ENCODE results near the gene CHRDL1.
"Not testable (repeated sequence)": the region's sequence is repeated elsewhere in the genome, so short reads cannot be mapped to it uniquely, and the experiment has no call there.

The CHRDL1 gene, protein sequence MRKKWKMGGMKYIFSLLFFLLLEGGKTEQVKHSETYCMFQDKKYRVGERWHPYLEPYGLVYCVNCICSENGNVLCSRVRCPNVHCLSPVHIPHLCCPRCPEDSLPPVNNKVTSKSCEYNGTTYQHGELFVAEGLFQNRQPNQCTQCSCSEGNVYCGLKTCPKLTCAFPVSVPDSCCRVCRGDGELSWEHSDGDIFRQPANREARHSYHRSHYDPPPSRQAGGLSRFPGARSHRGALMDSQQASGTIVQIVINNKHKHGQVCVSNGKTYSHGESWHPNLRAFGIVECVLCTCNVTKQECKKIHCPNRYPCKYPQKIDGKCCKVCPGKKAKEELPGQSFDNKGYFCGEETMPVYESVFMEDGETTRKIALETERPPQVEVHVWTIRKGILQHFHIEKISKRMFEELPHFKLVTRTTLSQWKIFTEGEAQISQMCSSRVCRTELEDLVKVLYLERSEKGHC

DNA sequence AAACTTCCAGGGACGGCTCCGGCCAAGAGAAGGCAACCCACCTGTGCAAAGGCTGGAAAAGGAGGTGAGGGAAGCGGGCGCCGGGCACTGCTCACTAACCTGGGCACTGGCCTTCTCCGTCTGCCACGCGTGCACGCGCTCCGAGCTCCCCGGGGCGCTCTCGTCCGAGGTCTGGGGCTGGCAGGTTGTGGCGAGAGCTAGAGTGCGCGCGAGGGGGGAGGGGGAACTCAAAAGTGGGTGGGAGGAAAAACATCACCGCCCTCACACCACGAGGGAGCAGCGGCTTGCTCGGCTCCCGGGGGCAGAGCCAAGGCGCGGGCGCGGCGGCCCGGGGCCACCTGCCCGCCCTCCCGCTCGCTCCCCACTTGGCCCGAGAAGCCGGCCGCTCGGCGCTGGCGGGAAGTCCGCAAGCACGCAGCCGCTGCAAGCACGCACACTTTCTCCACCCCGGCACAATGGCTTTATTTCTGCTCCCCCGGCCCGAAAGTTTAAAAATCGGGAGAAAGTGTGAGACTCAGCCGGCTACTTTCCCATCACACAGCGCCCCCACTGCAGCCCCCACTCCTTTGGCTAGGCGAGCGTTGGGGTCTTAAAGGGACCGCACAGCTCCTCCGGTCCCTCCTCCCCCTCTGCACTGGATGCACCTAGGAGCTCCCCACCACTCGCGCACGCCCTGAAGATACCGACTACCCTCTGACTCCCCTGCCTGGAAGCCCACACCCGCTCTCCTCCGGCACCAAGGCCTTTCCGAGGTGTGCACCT, at the start of gene CHRDL1:
TSS of gene CHRDL1 (minus strand) at position 173 of the 762 bp plus-strand sequence. CDS start 3,636 bp downstream, outside the sequence.
- no peak for DNase-seq (ENCODE audit: low read depth)
- no peak within 1 kb of the TSS for H3K4me3 ChIP-seq (ENCODE audit: low read depth, low read length)
- TF ChIP-seq, protein P1, sequence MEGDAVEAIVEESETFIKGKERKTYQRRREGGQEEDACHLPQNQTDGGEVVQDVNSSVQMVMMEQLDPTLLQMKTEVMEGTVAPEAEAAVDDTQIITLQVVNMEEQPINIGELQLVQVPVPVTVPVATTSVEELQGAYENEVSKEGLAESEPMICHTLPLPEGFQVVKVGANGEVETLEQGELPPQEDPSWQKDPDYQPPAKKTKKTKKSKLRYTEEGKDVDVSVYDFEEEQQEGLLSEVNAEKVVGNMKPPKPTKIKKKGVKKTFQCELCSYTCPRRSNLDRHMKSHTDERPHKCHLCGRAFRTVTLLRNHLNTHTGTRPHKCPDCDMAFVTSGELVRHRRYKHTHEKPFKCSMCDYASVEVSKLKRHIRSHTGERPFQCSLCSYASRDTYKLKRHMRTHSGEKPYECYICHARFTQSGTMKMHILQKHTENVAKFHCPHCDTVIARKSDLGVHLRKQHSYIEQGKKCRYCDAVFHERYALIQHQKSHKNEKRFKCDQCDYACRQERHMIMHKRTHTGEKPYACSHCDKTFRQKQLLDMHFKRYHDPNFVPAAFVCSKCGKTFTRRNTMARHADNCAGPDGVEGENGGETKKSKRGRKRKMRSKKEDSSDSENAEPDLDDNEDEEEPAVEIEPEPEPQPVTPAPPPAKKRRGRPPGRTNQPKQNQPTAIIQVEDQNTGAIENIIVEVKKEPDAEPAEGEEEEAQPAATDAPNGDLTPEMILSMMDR (IDR thresholded peaks at IDR 0.05; ENCODE audit: low read depth, low read length, missing control alignments) = no peak

DNA sequence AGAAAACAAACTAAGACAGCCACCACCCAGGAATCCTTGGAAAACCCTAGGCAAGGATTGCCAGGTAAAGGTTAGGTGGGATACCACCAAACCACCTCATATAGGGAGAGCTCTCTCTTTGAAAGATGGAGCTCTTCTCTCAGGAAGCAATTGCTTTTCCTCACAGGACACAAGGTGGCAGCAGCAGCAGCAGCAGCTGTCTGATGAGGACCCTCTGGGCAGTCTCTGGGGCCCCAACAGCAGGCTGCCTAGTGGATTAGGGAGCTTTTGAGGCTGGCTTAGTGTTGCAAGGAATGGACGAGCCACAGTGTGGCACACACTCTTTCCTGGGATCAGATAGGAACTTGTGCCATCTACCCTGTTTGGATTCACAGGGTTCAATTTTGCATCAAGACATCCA, 41.4 kb upstream of the CHRDL1 start:
- TF ChIP-seq, protein P1 (IDR thresholded peaks at IDR 0.05; ENCODE audit: low read depth, low read length, missing control alignments) = peak; percentile 4
- no peak for DNase-seq (ENCODE audit: low read depth)
- no peak overlapping the region for H3K4me3 ChIP-seq (ENCODE audit: low read depth, low read length)

DNA sequence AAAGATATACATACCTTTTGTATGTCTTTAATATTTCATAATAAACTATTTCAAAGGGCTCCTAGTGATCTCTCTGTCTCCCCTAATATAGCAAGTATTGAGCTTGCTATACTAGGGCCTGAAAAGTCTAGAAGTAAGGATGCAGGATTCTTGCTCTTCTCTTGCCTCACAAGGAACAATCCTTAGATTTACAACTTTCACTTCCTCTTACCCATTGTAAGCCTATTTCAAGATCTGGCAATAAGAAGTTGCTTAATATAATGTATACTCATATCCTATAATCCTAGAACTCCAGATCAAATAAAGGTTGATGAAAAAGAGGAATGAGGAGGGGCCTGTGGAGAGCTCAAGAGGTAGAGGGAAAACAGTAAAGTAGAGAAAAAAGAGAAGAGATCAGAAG, 40.8 kb upstream of the CHRDL1 start:
- no peak for DNase-seq (ENCODE audit: low read depth)
- H3K4me3 ChIP-seq (ENCODE audit: low read depth, low read length) = no peak overlapping the region
- TF ChIP-seq, protein P1 (IDR thresholded peaks at IDR 0.05; ENCODE audit: low read depth, low read length, missing control alignments) = no peak

DNA sequence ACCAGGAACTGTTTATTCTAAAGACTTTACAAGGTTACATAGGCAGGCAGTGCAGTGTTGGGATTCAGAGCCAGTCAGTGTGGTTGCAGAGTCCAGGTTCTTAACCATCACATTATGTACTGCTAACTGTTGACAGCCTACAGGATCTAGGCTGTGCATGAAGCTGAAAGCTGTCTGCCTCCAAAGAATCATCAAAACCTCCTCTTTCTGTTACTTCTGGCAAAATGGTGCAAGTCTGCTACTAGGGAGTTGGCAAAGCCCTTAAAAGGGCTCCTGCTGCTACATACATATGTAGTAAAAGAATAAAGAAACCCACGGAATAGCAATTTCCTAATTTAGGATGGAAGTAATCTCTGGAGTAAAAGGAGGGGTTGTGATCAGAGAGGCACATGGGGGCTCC, 40.4 kb upstream of the CHRDL1 start:
- TF ChIP-seq, protein P1 (IDR thresholded peaks at IDR 0.05; ENCODE audit: low read depth, low read length, missing control alignments) = no peak

DNA sequence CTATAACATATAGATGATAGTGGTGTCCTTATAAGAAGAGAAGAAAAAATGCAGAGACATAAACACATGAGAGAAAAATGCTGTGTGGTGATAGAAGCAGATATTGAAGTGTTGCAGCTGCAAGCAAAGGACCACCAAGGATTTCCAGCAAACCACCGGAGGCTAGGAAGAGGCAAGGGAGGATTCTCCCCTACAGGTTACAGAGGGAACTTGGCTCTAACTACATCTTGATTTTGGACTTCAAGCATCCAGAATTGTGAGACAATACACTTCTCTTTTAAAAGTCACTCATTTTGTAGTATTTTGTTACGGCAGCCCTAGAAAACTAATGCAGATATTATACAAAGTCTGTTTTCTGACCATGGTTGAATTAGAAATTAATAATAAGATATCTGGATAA, 30.4 kb upstream of the CHRDL1 start:
- TF ChIP-seq, protein P1 (IDR thresholded peaks at IDR 0.05; ENCODE audit: low read depth, low read length, missing control alignments) = no peak
- H3K4me3 ChIP-seq (ENCODE audit: low read depth, low read length) = no peak overlapping the region
- no peak for DNase-seq (ENCODE audit: low read depth)

More for the DNA sequence above, 40.4 kb upstream of the CHRDL1 start:
- DNase-seq (ENCODE audit: low read depth) = no peak
- H3K4me3 ChIP-seq (ENCODE audit: low read depth, low read length) = no peak overlapping the region

DNA sequence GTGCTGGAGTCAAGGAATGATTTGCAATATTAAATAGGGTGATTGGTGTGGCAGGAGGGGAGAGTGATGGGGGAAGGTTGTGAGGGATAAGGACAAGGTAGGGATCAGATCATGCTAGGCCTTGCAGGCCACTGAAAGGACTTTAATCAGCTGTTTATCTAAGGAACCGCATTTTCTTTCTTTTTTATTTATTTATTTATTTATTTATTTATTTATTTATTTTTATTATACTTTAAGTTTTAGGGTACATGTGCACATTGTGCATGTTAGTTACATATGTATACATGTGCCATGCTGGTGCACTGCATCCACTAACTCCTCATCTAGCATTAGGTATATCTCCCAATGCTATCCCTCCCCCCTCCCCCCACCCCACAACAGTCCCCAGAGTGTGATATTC, 20.9 kb upstream of the CHRDL1 start:
- H3K4me3 ChIP-seq (ENCODE audit: low read depth, low read length); DNase-seq (ENCODE audit: low read depth): not testable (repeated sequence)

DNA sequence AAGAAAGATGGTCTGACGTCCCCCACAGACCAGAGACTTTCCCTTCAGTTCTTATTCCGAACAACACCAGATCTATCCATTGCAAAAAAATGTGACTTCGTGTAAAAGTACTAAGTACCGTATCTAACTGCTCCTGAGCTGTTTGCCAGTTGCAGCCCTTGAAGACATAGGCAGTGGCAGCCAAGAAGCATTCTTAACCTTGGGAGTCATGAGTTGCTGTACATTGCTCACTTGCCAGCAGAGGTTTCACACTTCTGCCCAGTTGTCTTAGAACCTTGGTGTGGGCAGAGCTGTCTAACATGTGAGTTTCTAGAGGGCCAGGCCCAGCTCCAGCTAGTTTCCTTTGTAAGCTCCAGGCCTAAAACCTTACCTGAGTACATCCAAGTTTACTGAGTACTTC, 10.5 kb upstream of the CHRDL1 start:
- TF ChIP-seq, protein P1 (IDR thresholded peaks at IDR 0.05; ENCODE audit: low read depth, low read length, missing control alignments) = no peak
- no peak overlapping the region for H3K4me3 ChIP-seq (ENCODE audit: low read depth, low read length)
- no peak for DNase-seq (ENCODE audit: low read depth)

Measured in GM12864 (cell line).